Sigmoid colon (tissue), 4 donors: ENCODE data around the gene CTAGE9.

Experiments used
- POLR2A ChIP-seq, 2 donors: fragments of 450-650 bp; IDR thresholded peaks; one replicate each; pipeline ENCODE4 v1.6.1; 2016; ENCODE audit warnings: antibody characterized with exemption in 2 of 2, mild to moderate bottlenecking in 2 of 2, moderate library complexity in 2 of 2
- POLR2AphosphoS5 ChIP-seq, 4 donors: sonication (generic); formaldehyde crosslinking; IDR thresholded peaks; one replicate each; pipeline ENCODE4 v1.6.1; 2017; ENCODE audit warnings: antibody characterized with exemption in 4 of 4

GRCh38 chr6:131688286-131688685, 22.5 kb downstream of the CTAGE9 start:
- TF ChIP-seq POLR2A (IDR thresholded peaks at IDR 0.05) (no peak), POLR2AphosphoS5 (IDR thresholded peaks at IDR 0.05) (no peak)
